ENCODE data around the gene YLPM1.

Gene YLPM1

GRCh38 chr14:74881431-74882102, 118.5 kb downstream of the YLPM1 start, which contains the start of gene DLST:
TSS of gene DLST (plus strand) at chr14:74881916. CDS start at chr14:74881954, 38 bp downstream.
- Histone ChIP-seq H3K4me3 (ENCODE audit: severe bottlenecking) (peak within 1 kb of the TSS; percentile 97), H3K9me3 (ENCODE audit: severe bottlenecking) (no peaks in the 10 kb centered on the region), H3K27me3 (ENCODE audit: insufficient read depth, poor library complexity, severe bottlenecking) (no peaks in the 10 kb centered on the region), H3K4me1 (ENCODE audit: insufficient read depth, poor library complexity, severe bottlenecking) (peaks cover 35% of the 10 kb centered on the region), H3K27ac (ENCODE audit: poor library complexity, severe bottlenecking) (peak within 1 kb of the TSS; percentile 78), H3K36me3 (ENCODE audit: low read depth) (peaks cover 32% of the 10 kb centered on the region)
- DNase-seq (ENCODE audit: low spot score): peak; percentile 94
- peak; percentile 89 for ATAC-seq (ENCODE audit: low read depth)
- TF ChIP-seq CTCF (IDR thresholded peaks at IDR 0.05; ENCODE audit: poor library complexity, severe bottlenecking): peak; percentile 3

- Histone ChIP-seq H3K36me3 (ENCODE audit: low read depth) (peaks cover 40% of the 10 kb centered on the region), H3K27me3 (ENCODE audit: insufficient read depth, poor library complexity, severe bottlenecking) (no peaks in the 10 kb centered on the region), H3K9me3 (ENCODE audit: severe bottlenecking) (no peaks in the 10 kb centered on the region), H3K4me3 (ENCODE audit: severe bottlenecking) (peak overlapping the region; percentile 97), H3K27ac (ENCODE audit: poor library complexity, severe bottlenecking) (peak overlapping the region; percentile 78), H3K4me1 (ENCODE audit: insufficient read depth, poor library complexity, severe bottlenecking) (peaks cover 43% of the 10 kb centered on the region)
- DNase-seq (ENCODE audit: low spot score): no peak
- no peak for TF ChIP-seq CTCF (IDR thresholded peaks at IDR 0.05; ENCODE audit: poor library complexity, severe bottlenecking)
- peak; percentile 41 for ATAC-seq (ENCODE audit: low read depth)
These were observed 119.2 kb downstream of the YLPM1 start for GRCh38 chr14:74882103-74882920.

All from RWPE2 (cell line).